Cardiac muscle cell (in vitro differentiated cells and primary cell): ENCODE data around the gene DUSP5. TPM values are rescaled to one million over a fixed set of nuclear protein-coding genes. Genes with fewer than 3 reads are reported as not detected.
A peak's percentile ranks its signal among the peaks of the same experiment; 100 is the strongest.

Experiments used
- DNase-seq, 2 donors: peaks; one replicate each; pipeline versions ENCODE4 v3.0.0 to v3.0.0-alpha.2; 2010 to 2017; ENCODE audit warnings: low read depth in 1 of 2, low spot score in 1 of 2
- H3K27ac ChIP-seq: fragments of 200-600 bp; sonication (generic); 2 replicates; pipeline ENCODE4 v1.5.1; 2016
- H3K27me3 ChIP-seq: fragments of 200-600 bp; sonication (generic); 2 replicates; pipeline ENCODE4 v1.6.0; 2016; ENCODE audit warnings: control low read depth
- H3K36me3 ChIP-seq: fragments of 200-600 bp; sonication (generic); 2 replicates; pipeline ENCODE4 v1.5.1; 2016; ENCODE audit warnings: control low read depth
- H3K4me1 ChIP-seq: fragments of 200-600 bp; sonication (generic); 2 replicates; pipeline ENCODE4 v1.8.1; 2017; ENCODE audit warnings: low read depth, mild to moderate bottlenecking, mixed run types
- H3K4me3 ChIP-seq: fragments of 200-600 bp; sonication (generic); 2 replicates; pipeline ENCODE4 v1.5.1; 2016; ENCODE audit warnings: mild to moderate bottlenecking
- H3K9me3 ChIP-seq: fragments of 200-600 bp; sonication (generic); 2 replicates; pipeline ENCODE4 v1.5.1; 2017; ENCODE audit warnings: low read depth, mild to moderate bottlenecking, control low read depth
- polyA plus RNA-seq: library from polyadenylated mRNA; unstranded; fragments of >200 nt; fragmentation: Nextera tagmentation; extraction: Ambion mirVana; gene quantifications from 2 replicates; pipeline ENCODE4 v1.2.1, GENCODE V29; 2016
- total RNA-seq: library from RNA; depleted of rRNA; stranded (reverse); fragments of >200 nt; gene quantifications from 2 replicates; pipeline ENCODE4 v1.2.3, GENCODE V29; 2016
- TF ChIP-seq, protein P1 (sequence below): IDR thresholded peaks from 2 replicates; pipeline ENCODE4 v1.5.1; 2012; ENCODE audit warnings: low read depth, mild to moderate bottlenecking, low read length

The DUSP5 gene
- total and polyA plus RNA-seq, 2 experiments from 2014 or later, result 64.1 to 82.1 TPM

DNA sequence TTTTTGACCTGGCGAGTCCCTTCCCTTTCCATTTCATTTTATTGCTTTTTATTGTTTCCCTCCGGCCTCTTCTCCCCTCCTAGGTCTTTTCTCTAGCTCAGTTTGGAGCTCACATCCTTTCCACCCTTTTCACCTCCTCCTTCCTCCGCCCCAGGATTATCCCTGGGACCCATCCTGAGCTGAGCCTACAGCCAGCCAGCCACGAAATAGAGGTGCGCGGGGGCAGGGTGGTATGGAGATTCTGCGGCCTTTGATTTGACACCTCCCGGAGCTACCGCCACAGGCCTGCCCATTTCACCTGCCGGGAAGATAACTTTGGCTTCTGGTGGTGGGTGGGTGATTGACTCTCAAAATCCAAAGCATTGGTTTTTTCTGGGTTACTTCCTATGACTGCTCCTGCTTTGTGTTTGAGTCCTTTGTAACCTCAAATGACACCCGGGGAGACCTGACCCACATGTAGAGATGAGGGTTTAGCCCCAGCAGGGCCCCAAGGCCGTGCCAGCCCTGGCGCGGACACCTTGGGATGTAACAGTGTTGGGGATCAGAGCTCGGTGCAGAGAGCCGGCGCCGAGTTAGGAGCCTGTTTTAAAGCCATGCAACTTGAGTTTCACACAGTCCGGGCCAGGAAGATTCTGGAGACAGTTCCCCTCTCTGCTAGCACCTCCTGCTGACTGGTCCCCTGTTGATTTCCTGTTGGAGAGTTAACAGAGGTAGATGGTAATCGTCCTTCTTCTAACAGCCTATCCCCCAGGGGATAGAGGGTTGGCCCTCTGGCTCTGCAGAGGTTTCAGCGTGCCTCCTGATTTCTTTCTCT, 1.5 kb downstream of the DUSP5 start:
- Histone ChIP-seq H3K27ac (peak overlapping the region; percentile 91), H3K4me1 (peaks cover 40% of the 10 kb centered on the region), H3K36me3 (peaks cover 14% of the 10 kb centered on the region), H3K27me3 (no peaks in the 10 kb centered on the region), H3K9me3 (no peaks in the 10 kb centered on the region), H3K4me3 (peak overlapping the region; percentile 59)
- DNase-seq, result peak; percentile 44 to 70
- TF ChIP-seq, protein P1, sequence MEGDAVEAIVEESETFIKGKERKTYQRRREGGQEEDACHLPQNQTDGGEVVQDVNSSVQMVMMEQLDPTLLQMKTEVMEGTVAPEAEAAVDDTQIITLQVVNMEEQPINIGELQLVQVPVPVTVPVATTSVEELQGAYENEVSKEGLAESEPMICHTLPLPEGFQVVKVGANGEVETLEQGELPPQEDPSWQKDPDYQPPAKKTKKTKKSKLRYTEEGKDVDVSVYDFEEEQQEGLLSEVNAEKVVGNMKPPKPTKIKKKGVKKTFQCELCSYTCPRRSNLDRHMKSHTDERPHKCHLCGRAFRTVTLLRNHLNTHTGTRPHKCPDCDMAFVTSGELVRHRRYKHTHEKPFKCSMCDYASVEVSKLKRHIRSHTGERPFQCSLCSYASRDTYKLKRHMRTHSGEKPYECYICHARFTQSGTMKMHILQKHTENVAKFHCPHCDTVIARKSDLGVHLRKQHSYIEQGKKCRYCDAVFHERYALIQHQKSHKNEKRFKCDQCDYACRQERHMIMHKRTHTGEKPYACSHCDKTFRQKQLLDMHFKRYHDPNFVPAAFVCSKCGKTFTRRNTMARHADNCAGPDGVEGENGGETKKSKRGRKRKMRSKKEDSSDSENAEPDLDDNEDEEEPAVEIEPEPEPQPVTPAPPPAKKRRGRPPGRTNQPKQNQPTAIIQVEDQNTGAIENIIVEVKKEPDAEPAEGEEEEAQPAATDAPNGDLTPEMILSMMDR, result peak; percentile 17

DNA sequence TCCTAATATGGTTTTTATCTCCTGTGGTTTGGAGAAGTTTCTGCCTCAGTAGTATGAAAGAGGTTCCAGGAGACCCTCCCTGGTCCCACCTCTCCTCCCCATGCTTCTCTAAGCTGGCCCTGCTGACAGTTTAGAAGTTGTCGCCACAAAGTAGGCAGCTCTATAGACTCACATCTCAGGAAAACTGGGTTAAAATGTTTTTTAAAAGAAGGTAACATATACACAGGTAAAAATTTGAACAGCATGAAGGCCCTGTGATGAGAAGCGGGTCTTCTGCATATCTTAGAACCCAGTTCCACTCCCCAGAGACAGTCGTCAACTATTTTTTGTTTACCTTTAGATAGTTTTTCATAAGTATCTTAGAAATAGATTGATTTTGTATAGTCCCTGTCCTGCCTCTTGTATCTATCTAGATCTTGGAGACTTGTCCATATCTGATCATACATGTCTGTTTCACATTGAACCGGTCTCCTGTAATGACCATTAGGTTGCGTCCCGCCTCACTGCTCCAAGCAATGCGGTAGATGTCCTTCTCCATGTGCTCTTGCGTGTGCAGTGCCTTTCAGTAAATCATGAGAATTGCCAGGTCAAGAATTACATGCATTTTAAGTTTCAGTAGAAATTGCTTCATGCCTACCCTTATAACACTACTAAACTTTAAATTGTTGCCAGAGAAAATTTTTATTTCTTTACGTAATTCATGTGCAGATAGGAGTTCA, 2.2 kb downstream of the DUSP5 start:
- peak in 1 of 2 donors; percentile 54 for DNase-seq
- Histone ChIP-seq H3K4me1 (peaks cover 41% of the 10 kb centered on the region), H3K9me3 (no peaks in the 10 kb centered on the region), H3K27ac (peak overlapping the region; percentile 91), H3K4me3 (peak overlapping the region; percentile 59), H3K36me3 (peaks cover 22% of the 10 kb centered on the region), H3K27me3 (no peaks in the 10 kb centered on the region)
- TF ChIP-seq, protein P1, result no peak

DNA sequence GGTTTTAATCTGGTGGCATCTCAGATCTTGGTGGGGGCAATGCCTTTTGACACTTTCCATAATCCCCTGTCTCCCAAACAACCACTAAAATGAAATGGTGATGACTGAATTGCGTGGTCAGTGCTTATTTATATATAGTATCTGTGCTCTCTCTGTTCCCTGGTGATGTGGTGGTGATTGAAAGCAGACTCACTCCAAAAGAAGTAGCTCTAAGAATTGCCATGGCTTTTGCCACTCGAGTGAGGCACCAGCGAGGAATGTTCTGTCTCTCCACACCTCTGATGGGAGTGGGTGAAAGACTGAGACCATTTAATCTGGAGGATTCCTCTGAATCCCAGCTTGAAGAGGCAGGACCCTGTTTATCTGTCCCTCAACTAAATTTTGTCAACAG, 2.8 kb downstream of the DUSP5 start:
- Histone ChIP-seq H3K27me3 (no peaks in the 10 kb centered on the region), H3K9me3 (no peaks in the 10 kb centered on the region), H3K36me3 (peaks cover 27% of the 10 kb centered on the region), H3K4me1 (peaks cover 41% of the 10 kb centered on the region), H3K27ac (peak overlapping the region; percentile 91), H3K4me3 (peak overlapping the region; percentile 59)
- TF ChIP-seq, protein P1, result no peak
- DNase-seq, result peak; percentile 69 to 86

DNA sequence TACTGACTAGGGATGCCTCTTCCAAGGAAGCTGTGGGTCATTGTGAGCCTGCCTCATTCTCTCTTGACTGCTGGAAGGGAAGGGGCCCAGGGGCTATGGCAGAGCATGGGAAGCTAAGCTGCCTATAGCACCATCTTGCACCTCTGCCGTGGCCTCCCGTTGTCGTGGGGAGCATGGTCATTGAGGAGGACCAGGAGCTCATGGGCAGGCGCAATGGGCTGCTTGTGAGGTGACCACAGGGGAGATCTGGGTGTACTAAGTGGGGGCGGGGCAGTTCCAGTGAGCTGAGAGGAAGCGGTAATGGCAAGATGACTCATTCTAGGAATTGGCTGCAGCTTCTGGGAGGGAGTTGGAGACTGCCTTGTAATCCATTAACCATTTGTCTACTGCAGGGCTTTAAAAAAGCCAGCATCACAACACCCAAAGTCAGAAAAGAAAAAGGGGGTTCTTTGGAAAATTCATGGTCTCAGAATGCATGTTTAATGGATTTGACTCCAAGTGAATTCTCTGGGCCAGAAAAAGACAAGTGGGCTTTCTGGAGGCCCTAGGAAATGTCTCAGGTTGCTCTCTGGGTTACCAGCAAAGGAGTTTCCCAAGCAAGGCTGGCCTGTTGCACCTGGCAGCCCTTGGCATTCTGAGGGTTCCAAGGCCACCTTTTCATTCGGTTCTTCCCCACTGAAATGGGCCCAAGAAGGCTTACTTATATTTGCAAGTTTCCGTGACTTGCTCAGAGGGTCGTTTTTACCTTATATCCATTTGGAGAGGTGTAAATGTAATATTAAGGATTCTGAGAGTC, 3.6 kb downstream of the DUSP5 start:
- H3K27ac ChIP-seq, result peak overlapping the region; percentile 91
- H3K4me1 ChIP-seq, result peaks cover 38% of the 10 kb centered on the region
- DNase-seq, result peak; percentile 81 to 95

More for the DNA sequence above, 3.6 kb downstream of the DUSP5 start:
- peaks cover 31% of the 10 kb centered on the region for H3K36me3 ChIP-seq
- no peaks in the 10 kb centered on the region for H3K27me3 ChIP-seq
- no peaks in the 10 kb centered on the region for H3K9me3 ChIP-seq
- TF ChIP-seq, protein P1, result no peak
- peak overlapping the region; percentile 18 for H3K4me3 ChIP-seq
